CD4-positive, alpha-beta T cell treated with Interleukin-2 at 100 ng/mL for 4 hours (primary cell): ENCODE measurements around the gene GHITM.
A peak's percentile ranks its signal among the peaks of the same experiment; 100 is the strongest.
"Not testable (repeated sequence)": the region's sequence is repeated elsewhere in the genome, so short reads cannot be mapped to it uniquely, and the experiment has no call there.

Experiments used
- DNase-seq: peaks from one replicate; pipeline ENCODE4 v3.0.0-alpha.2; 2020; ENCODE audit warnings: low spot score

Gene GHITM

DNA sequence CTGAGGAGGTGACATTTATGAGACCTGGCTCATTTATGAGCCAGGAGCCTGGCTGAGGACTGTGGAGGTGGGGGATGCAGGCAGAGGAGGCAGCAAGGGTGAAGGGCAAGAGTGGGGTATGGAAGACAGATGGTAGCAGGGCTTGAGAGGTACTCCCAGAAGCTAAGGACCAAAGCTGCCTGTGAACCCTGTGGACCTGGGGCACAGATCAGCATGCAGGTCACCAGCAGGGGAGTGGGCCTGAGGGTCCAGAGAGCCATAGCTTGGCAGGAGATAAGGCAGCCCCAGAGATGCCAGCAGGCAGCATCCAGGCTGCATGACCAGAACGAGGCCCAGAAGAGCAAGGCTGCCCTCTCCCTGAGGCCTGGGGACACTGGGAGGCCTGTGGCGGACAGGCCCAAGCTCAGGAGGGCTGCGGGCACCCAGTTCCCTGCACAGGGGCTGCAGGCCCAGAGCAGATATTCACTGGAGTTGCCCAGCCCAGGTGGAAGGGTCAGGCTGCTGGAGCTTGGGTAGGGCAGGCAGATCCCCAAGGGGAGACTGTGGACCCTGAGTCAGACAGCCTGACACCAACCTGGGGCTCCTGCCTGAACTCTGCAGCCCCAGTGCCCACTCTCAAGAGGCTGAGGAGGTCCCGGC, 37.6 kb downstream of the GHITM start:
- DNase-seq = no peak

GRCh38 chr10:84177541-84178141, 38.3 kb downstream of the GHITM start:
- DNase-seq = peak; percentile 60

DNA sequence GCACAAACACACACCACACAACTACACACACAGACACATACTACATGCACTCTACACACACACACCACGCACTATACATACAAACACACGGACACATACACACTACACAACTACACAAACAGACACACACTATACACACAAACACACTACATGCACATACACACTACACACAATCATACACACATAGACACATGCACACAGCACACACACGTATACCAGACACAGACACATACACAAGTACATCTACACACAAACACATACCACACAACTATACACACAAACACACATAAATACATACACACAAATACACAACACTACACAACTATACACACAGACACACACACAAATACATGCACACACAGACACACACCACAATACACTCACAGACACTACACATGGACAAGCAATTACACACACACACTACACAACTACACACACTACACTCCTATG, 38.9 kb downstream of the GHITM start:
- DNase-seq = no peak

DNA sequence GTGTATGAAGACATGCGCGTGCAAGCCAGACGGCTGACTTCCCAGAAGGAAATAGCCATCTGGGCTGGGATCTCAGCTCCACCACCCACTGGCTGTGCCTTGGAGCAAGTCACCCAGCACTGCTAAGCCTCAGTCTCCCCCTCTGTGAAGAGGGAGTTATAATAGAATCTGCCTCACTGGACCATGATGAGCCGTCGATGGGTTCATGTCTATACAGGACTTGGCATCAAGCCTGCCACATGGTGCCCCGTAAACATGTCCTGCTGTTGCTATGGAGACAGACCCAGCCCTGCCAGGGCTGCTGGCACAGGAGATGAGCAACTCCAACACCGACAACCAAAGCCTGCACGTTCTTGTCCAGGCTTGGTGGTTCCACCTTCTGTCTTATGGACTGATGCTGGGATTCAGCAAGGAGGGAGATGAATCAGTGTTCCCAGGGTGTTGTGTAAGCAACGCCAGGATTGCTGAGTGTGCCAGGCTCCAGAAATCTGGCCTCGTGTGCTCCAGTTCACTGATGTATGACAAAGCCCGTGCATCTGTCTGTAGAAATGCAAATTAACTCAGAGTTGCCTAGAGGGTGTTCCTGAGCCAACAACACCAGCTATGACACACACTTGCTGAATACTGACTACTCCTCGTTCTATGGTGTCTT, 39.9 kb downstream of the GHITM start:
- peak; percentile 40 for DNase-seq

DNA sequence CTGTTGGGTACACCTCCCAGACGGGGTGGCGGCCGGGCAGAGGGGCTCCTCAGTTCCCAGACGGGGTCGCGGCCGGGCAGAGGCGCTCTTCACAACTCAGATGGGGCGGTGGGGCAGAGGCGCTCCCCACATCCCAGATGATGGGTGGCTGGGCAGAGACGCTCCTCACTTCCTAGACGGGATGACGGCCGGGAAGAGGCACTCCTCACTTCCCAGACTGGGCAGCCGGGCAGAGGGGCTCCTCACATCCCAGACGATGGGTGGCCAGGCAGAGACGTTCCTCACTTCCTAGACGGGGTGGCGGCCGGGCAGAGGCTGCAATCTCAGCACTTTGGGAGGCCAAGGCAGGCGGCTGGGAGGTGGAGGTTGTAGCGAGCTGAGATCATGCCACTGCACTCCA, 41.1 kb downstream of the GHITM start:
- not testable (repeated sequence) for DNase-seq

DNA sequence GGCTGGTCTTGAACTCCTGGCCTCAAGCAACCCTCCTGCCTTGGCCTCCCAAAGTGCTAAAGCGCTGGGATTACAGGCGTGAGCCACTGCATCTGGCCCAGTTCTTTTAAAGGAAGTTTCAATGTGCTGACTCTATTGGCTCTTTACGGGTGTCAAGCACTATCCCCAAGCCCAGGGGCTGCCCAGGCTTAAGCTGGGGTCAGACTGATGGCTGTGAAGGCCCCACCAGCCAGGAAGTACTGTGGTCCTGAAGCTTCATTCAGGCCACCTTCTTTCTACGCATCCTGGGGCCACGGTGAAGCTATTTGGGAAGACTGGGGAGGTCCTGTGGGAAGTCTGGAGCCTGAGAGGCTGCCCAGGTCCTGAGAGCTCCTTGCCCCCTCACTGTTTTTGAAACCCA, 42.3 kb downstream of the GHITM start:
- DNase-seq = no peak

- no peak for DNase-seq
These were observed 45.2 kb downstream of the GHITM start for GRCh38 chr10:84184517-84184916.

DNA sequence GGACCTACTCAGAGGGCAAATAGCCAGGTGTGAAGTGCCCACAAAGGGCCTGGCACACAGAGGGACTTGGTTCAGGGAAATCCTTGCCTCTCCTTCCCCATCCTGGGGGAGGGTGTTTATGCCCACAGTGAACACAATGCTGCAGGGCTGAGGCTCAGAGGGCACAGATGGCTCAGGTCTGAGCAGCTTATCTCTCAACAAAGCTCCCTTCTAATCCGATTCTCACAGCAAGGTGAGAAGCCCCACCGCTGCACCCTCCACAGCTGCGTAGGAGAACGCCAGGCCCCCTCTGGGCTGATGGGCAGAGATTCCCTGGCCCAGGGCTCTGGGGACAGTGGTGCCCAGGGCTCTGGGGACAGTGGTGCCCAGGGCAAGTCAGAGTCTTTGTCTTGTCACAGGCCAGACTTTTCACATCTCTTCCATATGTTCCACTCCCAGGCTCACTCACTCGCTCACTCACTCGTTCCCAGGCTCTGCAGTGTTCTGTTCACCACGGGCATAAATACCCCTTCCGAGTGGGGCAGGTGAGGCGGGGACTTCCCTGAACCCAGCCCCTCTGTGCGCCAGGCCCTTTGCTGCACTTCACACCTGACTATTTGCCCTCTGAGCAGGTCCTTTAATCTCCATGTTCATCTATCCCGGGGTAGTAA, 46.3 kb downstream of the GHITM start:
- DNase-seq = no peak

DNA sequence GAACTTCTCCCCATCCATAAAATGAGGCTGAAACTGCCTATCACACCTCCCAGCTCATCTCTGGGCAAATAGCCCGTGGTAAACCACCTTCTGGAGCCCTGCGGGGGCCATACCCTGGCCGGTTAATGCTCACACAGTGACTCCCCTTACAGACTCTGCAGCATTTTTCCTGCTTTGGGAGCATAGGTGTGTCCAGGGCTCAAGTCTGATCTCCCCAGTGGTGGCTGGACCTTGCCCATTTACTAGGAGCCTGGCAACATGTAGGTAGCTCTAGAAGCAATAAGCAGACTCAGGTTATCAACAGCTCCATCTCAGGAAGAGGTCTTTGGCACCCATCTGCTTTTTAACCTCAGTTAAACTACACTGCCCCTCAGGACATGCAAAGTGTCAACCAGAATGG, 49.5 kb downstream of the GHITM start:
- no peak for DNase-seq

- no peak for DNase-seq
These were observed 51.3 kb downstream of the GHITM start for GRCh38 chr10:84190621-84191020.

GRCh38 chr10:84191106-84191505, 51.8 kb downstream of the GHITM start:
- DNase-seq = no peak

- no peak for DNase-seq
These were observed 54.0 kb downstream of the GHITM start for GRCh38 chr10:84193327-84193726.

DNA sequence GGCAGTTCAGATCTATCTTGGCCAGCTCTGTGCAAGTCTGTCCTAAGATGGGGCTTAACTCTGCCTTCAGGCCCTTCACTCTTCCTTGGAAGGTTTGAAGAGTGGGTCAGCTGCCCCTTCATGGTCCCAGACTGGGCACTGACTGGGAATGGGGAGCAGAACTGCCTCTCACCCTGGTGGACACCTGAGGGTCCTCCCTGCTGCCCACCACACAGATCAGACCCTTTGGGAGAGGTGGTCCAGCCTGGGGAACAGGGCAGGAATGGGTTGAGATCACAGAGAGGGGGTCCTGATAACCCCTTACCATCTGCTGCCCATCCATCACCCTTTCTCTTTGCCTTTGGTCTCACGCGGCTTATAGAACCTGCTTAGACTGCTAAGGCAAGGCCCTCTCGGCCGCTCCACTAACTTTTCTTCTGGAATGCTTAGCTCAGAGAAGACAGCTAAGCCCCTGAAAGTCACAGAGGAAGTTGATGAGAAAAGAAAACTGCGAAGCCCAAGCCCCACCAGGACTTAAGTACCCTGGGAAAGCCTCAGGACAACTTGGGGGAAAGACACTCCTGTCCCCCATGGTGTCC, 54.6 kb downstream of the GHITM start:
- no peak for DNase-seq

GRCh38 chr10:84194424-84195043, 55.2 kb downstream of the GHITM start, which contains the start of gene CDHR1:
CDHR1 (plus strand) TSS chr10:84194537; CDS start chr10:84194761, 224 bp downstream.
- peak; percentile 44 for DNase-seq

GRCh38 chr10:84195044-84195830, 55.9 kb downstream of the GHITM start:
- DNase-seq = no peak

DNA sequence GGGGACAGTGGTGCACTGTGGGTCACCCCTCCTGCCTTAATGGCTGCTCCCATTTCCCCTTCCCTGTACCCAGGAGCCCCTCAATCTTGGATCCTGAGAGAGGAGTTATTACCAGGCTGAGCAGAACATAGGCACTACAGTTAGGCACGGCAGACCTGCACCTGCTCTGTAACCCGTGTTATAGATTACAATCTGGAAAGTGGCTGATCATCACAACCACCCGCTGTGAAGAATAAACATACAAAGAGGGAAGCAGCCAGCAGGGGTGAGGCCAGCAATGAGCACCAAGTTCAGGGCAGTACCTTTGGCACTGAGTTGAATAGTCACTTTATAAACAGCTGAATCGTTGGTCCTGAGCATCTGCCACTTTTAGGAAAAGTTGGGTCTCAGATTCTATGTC, 56.8 kb downstream of the GHITM start:
- no peak for DNase-seq

- no peak for DNase-seq
These were observed 57.6 kb downstream of the GHITM start for GRCh38 chr10:84196941-84197340.

DNA sequence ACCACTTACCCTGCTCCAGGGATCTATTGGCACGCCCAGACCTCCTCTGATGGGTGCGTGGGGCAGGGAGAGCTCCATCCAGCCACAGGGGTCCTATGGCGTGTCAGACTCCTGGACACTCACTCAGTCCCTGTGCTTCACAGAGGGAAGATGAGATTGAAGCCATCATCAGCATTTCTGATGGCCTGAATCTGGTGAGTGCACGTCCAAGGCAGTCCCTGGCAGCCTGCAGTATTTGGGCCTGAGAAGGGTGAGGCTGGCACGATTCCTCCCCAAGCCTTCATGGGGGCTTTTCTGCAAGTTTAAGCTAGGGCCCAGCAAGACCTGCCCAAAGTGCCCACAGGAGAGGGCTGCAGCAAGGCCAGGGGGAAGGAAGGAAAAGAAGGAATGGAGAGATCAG, 58.3 kb downstream of the GHITM start:
- DNase-seq = no peak

GRCh38 chr10:84198206-84198915, 59.1 kb downstream of the GHITM start:
- DNase-seq = no peak

DNA sequence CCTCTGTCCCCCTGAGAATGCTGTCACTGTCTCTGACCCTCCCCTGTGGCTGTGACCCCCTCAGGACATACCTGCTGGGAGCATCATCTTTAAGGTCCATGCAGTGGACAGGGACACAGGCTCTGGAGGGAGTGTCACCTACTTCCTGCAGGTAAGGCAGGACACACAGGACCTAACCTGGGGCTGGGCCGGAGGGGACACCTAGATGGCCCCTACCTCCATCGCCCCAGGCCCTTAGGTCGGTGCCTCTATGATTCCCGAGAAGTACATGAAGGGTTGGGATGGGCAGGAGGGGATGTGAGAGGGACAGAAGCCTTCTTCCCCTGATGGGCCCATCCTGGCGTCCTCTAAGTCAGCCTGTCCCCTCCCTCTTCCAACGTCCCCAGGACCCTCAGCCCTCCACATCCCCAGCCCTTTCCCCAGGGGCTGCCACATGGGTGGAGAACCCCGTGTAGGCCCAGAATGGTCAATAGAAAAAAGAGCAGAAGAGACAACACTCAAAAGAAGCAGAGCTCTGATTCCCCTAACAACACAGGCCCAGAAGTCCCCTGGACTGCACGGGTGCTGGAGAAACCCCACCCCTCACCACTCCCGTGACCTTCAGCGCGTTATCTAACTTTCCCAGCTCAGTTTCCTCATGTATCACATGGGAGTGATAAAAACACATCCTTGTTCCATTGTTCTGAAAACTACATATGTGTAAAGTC, 61.4 kb downstream of the GHITM start:
- DNase-seq = no peak
